Measurements from ENCODE around the gene SLC8A1.

- TF ChIP-seq ZBTB4 (CRISPR knock-in tag; IDR thresholded peaks at IDR 0.05) (no peak), NFIC (IDR thresholded peaks at IDR 0.05; ENCODE audit: low read depth, low read length) (no peak), CTCF (IDR thresholded peaks at IDR 0.05 in 2 of 3, conservative IDR thresholded peaks at IDR 0.05 in 1 of 3; ENCODE audit: control insufficient read depth in 2 of 3, extremely low read depth in 1 of 3, insufficient read depth in 1 of 3, low read depth in 3 of 3, low read length in 3 of 3) (no peak), POLR2A (IDR thresholded peaks at IDR 0.05; ENCODE audit: low read depth, low read length) (no peak)
Observed at GRCh38 chr2:40129725-40130124, 322.2 kb downstream of the SLC8A1 start.

Data from GM12878 (cell line).